ENCODE measurements around the gene FERMT2. TPM values are rescaled to one million over a fixed set of nuclear protein-coding genes. Genes with fewer than 3 reads are reported as not detected.
A peak's percentile ranks its signal among the peaks of the same experiment; 100 is the strongest.

The FERMT2 gene
- total RNA-seq, 6 experiments from 2014 or later: 109 to 152 (median 127) TPM

DNA sequence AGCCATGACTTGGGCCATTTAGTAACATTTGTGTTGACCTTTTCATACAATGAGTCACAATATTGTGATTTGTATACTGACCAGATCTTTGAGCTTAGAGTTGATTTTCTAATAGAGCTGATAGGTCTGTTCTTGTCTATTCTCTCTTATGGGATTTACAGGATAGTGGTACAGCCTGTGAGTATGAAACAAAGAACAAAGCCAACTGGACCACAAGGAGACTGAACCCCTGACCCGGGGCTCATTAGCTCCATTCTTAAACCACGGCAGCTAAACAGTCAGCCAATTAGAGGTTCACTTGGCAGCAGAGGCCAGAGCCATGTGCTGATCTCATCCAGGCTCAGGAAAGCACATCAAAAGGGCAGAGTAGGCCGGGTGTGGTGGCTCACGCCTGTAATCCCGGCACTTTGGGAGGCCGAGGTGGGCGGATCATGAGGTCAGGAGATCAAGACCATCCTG is 100.4 kb downstream of the FERMT2 start:
- TF ChIP-seq, protein P1, sequence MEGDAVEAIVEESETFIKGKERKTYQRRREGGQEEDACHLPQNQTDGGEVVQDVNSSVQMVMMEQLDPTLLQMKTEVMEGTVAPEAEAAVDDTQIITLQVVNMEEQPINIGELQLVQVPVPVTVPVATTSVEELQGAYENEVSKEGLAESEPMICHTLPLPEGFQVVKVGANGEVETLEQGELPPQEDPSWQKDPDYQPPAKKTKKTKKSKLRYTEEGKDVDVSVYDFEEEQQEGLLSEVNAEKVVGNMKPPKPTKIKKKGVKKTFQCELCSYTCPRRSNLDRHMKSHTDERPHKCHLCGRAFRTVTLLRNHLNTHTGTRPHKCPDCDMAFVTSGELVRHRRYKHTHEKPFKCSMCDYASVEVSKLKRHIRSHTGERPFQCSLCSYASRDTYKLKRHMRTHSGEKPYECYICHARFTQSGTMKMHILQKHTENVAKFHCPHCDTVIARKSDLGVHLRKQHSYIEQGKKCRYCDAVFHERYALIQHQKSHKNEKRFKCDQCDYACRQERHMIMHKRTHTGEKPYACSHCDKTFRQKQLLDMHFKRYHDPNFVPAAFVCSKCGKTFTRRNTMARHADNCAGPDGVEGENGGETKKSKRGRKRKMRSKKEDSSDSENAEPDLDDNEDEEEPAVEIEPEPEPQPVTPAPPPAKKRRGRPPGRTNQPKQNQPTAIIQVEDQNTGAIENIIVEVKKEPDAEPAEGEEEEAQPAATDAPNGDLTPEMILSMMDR (IDR thresholded peaks at IDR 0.05): no peak
- peak; percentile 47 for DNase-seq
- Mint-ChIP-seq H3K27me3 (ENCODE audit: insufficient read depth) (peaks cover 7% of the 10 kb centered on the region), H3K27ac (peak overlapping the region; percentile 25; the same call in 1 of the 2 replicates), H3K36me3 (ENCODE audit: low read depth) (peaks cover 12% of the 10 kb centered on the region), H3K4me3 (no peak overlapping the region; the same call in 1 of the 2 replicates), H3K4me1 (ENCODE audit: low read depth) (peaks cover 32% of the 10 kb centered on the region), H3K9me3 (peaks cover 4% of the 10 kb centered on the region; the same call in 1 of the 2 replicates)

DNA sequence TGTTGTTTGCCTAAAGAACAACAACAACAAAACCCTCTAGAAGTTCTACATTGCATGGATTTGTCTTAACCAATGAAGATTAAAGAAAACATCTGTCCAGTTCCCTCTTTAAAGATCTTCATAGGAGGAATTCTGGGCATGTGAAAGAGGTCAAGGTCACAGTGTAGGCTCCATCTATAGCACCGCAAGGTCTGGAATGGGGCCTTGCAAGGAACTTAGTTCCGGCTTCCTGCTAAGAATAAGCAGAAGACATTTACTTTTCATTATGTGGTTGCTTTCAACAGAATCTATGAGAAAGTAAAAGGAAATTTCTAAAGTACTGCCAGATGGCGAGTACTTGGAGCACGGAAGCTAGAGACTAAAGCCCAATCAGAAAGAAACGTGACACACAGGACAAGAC is 102.2 kb downstream of the FERMT2 start:
- no peak overlapping the region for H3K4me3 Mint-ChIP-seq
- H3K36me3 Mint-ChIP-seq (ENCODE audit: low read depth): peaks cover 4% of the 10 kb centered on the region
- no peak for DNase-seq
- TF ChIP-seq, protein P1 (IDR thresholded peaks at IDR 0.05): no peak
- H3K4me1 Mint-ChIP-seq (ENCODE audit: low read depth): peaks cover 41% of the 10 kb centered on the region
- no peaks in the 10 kb centered on the region for H3K9me3 Mint-ChIP-seq
- H3K27me3 Mint-ChIP-seq (ENCODE audit: insufficient read depth): peaks cover 6% of the 10 kb centered on the region
- H3K27ac Mint-ChIP-seq: peak overlapping the region; percentile 1; the same call in 1 of the 2 replicates

DNA sequence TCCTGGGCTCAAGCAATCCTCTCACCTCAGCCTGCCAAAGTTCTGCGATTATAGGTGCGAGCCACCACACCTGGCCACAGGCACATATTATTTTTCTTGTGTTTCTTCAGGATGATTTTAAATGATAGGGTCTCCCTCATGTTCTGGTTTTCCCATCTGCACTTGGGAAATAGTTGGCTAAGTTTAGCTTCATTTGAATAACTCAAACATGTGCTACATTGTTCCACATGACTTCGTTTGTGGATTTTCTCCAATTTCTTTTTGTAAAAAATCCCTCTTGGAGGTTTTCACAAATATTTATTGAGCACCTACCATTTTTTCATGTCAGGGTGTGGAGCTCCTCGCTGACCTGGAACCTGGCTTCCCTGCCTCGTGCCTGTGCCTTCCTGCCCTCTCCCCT is 104.3 kb downstream of the FERMT2 start:
- H3K4me1 Mint-ChIP-seq (ENCODE audit: low read depth): peaks cover 30% of the 10 kb centered on the region

DNA sequence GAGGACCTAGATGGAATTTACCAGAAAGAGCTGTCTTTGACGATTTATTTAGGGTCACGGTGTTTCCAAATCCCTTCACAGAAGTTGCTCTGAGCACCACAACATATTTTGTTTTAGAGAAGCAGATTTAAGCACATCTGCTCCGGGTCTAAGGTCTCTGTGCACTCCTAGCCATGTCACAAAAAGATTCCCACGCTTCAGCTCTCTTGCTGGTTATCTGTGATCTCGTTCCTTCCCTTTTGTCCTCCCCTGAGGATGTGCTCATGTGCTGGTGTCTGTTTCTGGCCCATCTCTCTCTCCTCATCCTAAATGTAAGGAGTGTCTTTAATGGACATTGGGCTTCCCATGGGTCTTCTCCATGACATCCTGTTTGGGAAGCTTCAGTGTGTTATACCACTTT is 105.8 kb downstream of the FERMT2 start:
- Mint-ChIP-seq H3K27ac (peak overlapping the region; percentile 88), H3K36me3 (ENCODE audit: low read depth) (no peaks in the 10 kb centered on the region), H3K9me3 (no peaks in the 10 kb centered on the region), H3K4me3 (peak overlapping the region; percentile 60), H3K27me3 (ENCODE audit: insufficient read depth) (peaks cover 4% of the 10 kb centered on the region; the same call in 1 of the 2 replicates), H3K4me1 (ENCODE audit: low read depth) (peaks cover 35% of the 10 kb centered on the region)
- DNase-seq: no peak
- TF ChIP-seq, protein P1 (IDR thresholded peaks at IDR 0.05): no peak

More for the DNA sequence above, 104.3 kb downstream of the FERMT2 start:
- Mint-ChIP-seq H3K36me3 (ENCODE audit: low read depth) (no peaks in the 10 kb centered on the region), H3K27me3 (ENCODE audit: insufficient read depth) (peaks cover 5% of the 10 kb centered on the region; the same call in 1 of the 2 replicates), H3K27ac (no peak overlapping the region), H3K4me3 (no peak overlapping the region), H3K9me3 (no peaks in the 10 kb centered on the region)
- TF ChIP-seq, protein P1 (IDR thresholded peaks at IDR 0.05): no peak
- no peak for DNase-seq

DNA sequence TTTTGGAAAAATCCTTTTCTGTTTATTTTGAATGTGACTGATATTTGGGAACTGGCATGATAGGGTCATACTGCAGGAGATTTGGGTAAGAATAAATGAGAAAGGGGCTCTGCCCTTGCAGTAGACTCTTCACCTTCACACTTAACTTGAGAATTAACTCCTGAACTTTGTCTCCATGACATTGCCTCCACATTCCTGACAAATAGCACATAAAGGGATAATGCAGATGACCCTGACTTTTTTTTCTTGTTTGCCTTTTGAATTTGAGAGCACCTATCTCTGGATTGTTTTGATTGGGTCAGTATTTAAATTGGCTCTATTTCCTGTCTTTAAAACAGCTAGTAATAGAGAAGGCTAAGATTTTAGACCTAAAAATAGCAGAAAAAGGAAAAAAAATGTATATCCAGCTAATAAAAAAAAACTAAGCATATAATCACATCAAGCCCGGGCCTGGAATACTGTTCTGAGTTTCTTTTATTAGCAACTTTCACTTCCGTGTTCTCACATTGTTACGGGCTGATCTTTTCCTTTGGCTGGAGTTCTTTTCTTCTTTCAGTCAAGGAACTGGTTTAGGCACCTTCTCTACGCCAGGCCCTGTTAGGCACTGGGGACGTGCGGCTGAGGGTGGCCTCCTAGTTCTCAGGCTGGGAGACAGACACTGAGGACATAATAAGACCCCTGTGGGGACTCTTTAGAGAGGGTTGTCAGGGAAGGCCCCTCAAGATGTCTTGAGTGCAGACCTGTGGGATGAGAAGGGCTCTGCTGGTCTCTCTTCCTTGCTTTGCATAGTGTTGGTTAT is 106.4 kb downstream of the FERMT2 start:
- no peaks in the 10 kb centered on the region for H3K9me3 Mint-ChIP-seq
- H3K27ac Mint-ChIP-seq: peak overlapping the region; percentile 88
- TF ChIP-seq, protein P1 (IDR thresholded peaks at IDR 0.05): no peak
- H3K4me1 Mint-ChIP-seq (ENCODE audit: low read depth): peaks cover 34% of the 10 kb centered on the region
- H3K36me3 Mint-ChIP-seq (ENCODE audit: low read depth): no peaks in the 10 kb centered on the region
- H3K4me3 Mint-ChIP-seq: peak overlapping the region; percentile 60
- peaks cover under 1% of the 10 kb centered on the region; the same call in 1 of the 2 replicates for H3K27me3 Mint-ChIP-seq (ENCODE audit: insufficient read depth)
- no peak for DNase-seq
